ENCODE measurements around the gene ONECUT1.

GRCh38 chr15:52801748-52802085 is 11.6 kb upstream of the ONECUT1 start:
- TF ChIP-seq POLR2A (IDR thresholded peaks at IDR 0.05) (no peak), POLR2AphosphoS5 (IDR thresholded peaks at IDR 0.05) (no peak)
